HG02759 (cell line): ENCODE results near the gene NELL2.

ENCODE experiments used
- ATAC-seq: cut with Tn5 transposase; IDR thresholded peaks from one replicate; pipeline ENCODE4 v1.9.1; 2021; ENCODE audit warnings: mild to moderate bottlenecking, moderate library complexity; ENCODE audit not compliant: unreplicated experiment

Gene NELL2

GRCh38 chr12:44490181-44490580, 385.9 kb downstream of the NELL2 start:
- no peak for ATAC-seq

DNA sequence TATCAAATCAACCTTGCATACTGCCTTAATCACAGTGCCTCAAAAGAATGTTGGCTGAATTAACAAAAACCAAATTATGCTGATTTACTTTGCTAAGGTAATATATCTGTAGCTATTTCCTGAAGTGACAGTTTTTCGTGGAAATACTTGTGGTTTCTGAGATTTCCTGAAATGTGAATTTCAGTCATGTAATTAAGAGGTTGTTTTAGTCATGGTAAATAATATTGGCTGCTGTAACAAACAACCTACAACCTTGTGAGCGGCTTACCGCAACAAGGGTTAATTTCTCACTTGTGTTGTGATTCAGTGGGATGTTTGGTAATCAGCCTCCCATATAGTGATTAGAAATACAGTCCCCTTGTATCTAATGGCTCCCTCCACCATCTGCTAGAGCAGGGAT, 387.9 kb downstream of the NELL2 start:
- ATAC-seq: no peak

DNA sequence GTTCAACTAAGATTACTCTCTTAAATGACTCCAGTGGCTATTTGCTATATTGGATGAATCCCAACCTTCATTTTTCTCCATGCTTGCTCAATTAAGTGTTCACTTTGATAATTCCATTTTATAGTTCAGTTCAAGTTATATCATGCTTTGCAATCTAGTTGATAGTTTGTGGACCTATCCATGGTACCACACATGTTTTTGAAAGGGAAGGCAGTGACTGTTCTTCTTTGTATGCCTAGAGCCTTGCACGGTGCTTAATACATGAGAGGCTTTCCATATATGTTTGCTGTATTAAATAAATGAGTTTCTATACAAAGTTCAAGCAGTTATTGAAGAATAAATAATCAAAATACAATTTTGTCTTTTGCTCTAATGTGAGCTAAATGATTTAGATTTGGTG, 391.3 kb downstream of the NELL2 start:
- ATAC-seq: no peak

- ATAC-seq: no peak
Observed at GRCh38 chr12:44477331-44477980, 398.7 kb downstream of the NELL2 start.

DNA sequence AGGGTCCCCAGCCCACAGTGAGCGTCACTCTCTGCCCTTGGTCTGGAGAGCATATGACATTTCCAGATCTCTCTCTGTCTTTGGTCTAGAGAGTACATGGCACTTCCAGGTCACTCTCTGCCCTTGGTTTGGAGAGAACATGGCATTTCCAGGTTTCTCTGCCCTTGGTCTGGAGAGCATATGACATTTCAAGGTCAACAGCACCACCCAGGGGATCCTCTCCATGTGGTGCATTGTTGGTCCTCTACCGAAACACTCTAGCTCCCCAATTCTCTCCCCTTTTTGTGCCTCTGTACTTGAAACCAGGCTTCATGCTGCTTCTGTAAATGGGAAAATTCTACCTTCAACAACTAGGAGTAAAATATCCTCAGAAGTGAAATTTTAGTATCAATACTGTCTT, 399.4 kb downstream of the NELL2 start:
- no peak for ATAC-seq

DNA sequence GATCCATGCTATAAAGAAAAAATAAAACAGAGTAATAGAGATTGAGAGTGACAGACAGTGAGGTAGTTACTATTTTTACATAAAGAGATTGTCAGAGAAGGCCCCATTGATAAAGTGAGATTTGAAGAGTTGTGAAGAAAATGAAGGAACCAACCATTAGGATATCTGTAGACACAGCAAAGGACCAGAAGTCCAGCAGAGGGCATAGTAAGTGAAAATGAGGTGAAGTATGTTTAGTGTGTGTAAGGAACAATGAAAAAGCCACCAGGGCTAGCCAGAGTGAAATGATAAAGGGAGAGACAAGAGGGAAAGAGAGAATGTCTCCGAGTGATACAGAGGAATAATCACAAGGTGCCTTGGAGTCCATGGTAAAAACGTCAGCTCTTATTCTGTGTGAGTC, 411.0 kb downstream of the NELL2 start:
- ATAC-seq: no peak

DNA sequence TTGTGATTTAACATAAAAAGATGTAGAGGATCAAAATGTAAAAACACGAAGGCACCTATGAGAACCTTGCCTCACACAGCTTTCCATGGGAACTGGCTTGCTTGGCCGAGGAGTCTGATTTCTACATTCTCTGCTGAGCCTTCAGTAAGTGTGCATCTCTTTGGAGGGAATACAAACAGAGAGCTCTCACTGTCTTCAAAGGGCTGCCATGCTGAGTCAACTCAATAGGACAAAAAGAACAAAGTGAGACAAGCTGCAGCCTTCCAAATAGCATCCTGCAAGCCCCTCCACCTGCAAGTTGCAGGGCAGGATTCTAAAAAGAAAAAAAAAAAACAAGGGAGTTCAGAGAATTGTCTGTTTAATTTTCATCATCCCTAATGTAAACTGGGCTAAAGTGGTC, 411.9 kb downstream of the NELL2 start:
- no peak for ATAC-seq

GRCh38 chr12:44462729-44463128, 413.4 kb downstream of the NELL2 start:
- ATAC-seq: no peak

GRCh38 chr12:44460261-44460660, 415.9 kb downstream of the NELL2 start:
- no peak for ATAC-seq

GRCh38 chr12:44459569-44459968, 416.5 kb downstream of the NELL2 start:
- no peak for ATAC-seq
